SJCRH30 (cell line): Measurements from ENCODE around the gene ZNF483. TPM values are rescaled to one million over a fixed set of nuclear protein-coding genes. Genes with fewer than 3 reads are reported as not detected.
"Not testable (repeated sequence)": the region's sequence is repeated elsewhere in the genome, so short reads cannot be mapped to it uniquely, and the experiment has no call there.

Experiments
- DNase-seq, 2 experiments: peaks; one replicate each; pipeline ENCODE4 v3.0.0-alpha.2; 2015 to 2020
- H3K27ac ChIP-seq: fragments of 250-450 bp; sonication (Bioruptor Pico); 2 replicates; pipeline ENCODE4 v1.5.1; 2020; ENCODE audit warnings: mild to moderate bottlenecking, moderate library complexity
- H3K27me3 ChIP-seq: fragments of 250-450 bp; sonication (Bioruptor Pico); 2 replicates; pipeline ENCODE4 v1.5.1; 2020; ENCODE audit warnings: mild to moderate bottlenecking, moderate library complexity
- H3K36me3 ChIP-seq: fragments of 250-450 bp; sonication (Bioruptor Pico); 2 replicates; pipeline ENCODE4 v1.5.1; 2020; ENCODE audit warnings: mild to moderate bottlenecking, moderate library complexity
- H3K4me1 ChIP-seq: fragments of 250-450 bp; sonication (Bioruptor Pico); 2 replicates; pipeline ENCODE4 v1.5.1; 2020; ENCODE audit warnings: mild to moderate bottlenecking, moderate library complexity
- H3K4me3 ChIP-seq: fragments of 250-450 bp; sonication (Bioruptor Pico); 2 replicates; pipeline ENCODE4 v1.5.1; 2020; ENCODE audit warnings: mild to moderate bottlenecking, moderate library complexity
- H3K9me3 ChIP-seq: fragments of 250-450 bp; sonication (Bioruptor Pico); replicated peaks from 2 replicates; pipeline ENCODE4 v1.5.1; 2020; ENCODE audit warnings: mild to moderate bottlenecking, moderate library complexity
- total RNA-seq: library from RNA; depleted of rRNA; stranded (reverse); fragments of >200 nt; shearing (Covaris generic); gene quantifications from 2 replicates; pipeline ENCODE4 v1.2.3, GENCODE V29; 2014; rRNA removed

Gene ZNF483
- total RNA-seq = 16.9 and 19.1 TPM in 2 replicates

- peak within 1 kb of the TSS; percentile 75 for H3K4me3 ChIP-seq
- no peaks in the 10 kb centered on the region for H3K4me1 ChIP-seq
- no peaks in the 10 kb centered on the region for H3K9me3 ChIP-seq
- H3K27me3 ChIP-seq = no peaks in the 10 kb centered on the region
- H3K27ac ChIP-seq = peak within 1 kb of the TSS; percentile 13; the same call in 1 of the 2 replicates
- H3K36me3 ChIP-seq = peaks cover 17% of the 10 kb centered on the region
- DNase-seq = peak; percentile 89 to 94
Measured at GRCh38 chr9:111525056-111525977, at the start of gene ZNF483. Gene ZNF483, plus strand, starts transcription at chr9:111525179. Its CDS starts 2,217 bp downstream, at chr9:111527396.

GRCh38 chr9:111475195-111475594 is 49.8 kb upstream of the ZNF483 start:
- no peaks in the 10 kb centered on the region for H3K9me3 ChIP-seq
- H3K4me3 ChIP-seq = no peak overlapping the region
- H3K27me3 ChIP-seq = no peaks in the 10 kb centered on the region
- H3K27ac ChIP-seq = no peak overlapping the region; the same call in 1 of the 2 replicates
- peaks cover 8% of the 10 kb centered on the region for H3K36me3 ChIP-seq
- H3K4me1 ChIP-seq = peaks cover 8% of the 10 kb centered on the region
- no peak for DNase-seq

GRCh38 chr9:111477677-111478076 is 47.3 kb upstream of the ZNF483 start:
- H3K4me1 ChIP-seq = peaks cover 11% of the 10 kb centered on the region
- H3K36me3 ChIP-seq = 0 out of 2 replicates have a peak, but pooled peaks cover 3% of the 10 kb centered on the region
- no peak for DNase-seq
- H3K27ac ChIP-seq = no peak overlapping the region
- H3K9me3 ChIP-seq = peaks cover 4% of the 10 kb centered on the region; the same call in 1 of the 2 replicates
- no peak overlapping the region for H3K4me3 ChIP-seq
- no peaks in the 10 kb centered on the region for H3K27me3 ChIP-seq

GRCh38 chr9:111481885-111482636 is 42.9 kb upstream of the ZNF483 start:
- H3K27me3 ChIP-seq = no peaks in the 10 kb centered on the region
- H3K9me3 ChIP-seq = peaks cover 4% of the 10 kb centered on the region; the same call in 1 of the 2 replicates
- H3K4me3 ChIP-seq = peak overlapping the region; percentile 98
- peak; percentile 21 to 57 for DNase-seq
- 0 out of 2 replicates have a peak, but pooled peaks cover 3% of the 10 kb centered on the region for H3K4me1 ChIP-seq
- H3K36me3 ChIP-seq = 0 out of 2 replicates have a peak, but pooled peaks cover 3% of the 10 kb centered on the region
- peak overlapping the region; percentile 91 for H3K27ac ChIP-seq

GRCh38 chr9:111482694-111483438 is 42.1 kb upstream of the ZNF483 start:
- Histone ChIP-seq H3K9me3 (peaks cover 4% of the 10 kb centered on the region; the same call in 1 of the 2 replicates), H3K36me3 (0 out of 2 replicates have a peak, but pooled peaks cover 3% of the 10 kb centered on the region), H3K27me3 (no peaks in the 10 kb centered on the region), H3K4me3 (peak overlapping the region; percentile 98), H3K27ac (peak overlapping the region; percentile 91), H3K4me1 (0 out of 2 replicates have a peak, but pooled peaks cover 3% of the 10 kb centered on the region)
- DNase-seq = peak; percentile 89 to 90

- H3K4me3 ChIP-seq = peak overlapping the region; percentile 98
Measured at GRCh38 chr9:111483439-111483857, 41.5 kb upstream of the ZNF483 start.

GRCh38 chr9:111483858-111484571 is 41.0 kb upstream of the ZNF483 start, which contains the start of gene ECPAS:
Gene ECPAS, minus strand, starts transcription at chr9:111484383. Its CDS starts 11,465 bp downstream, at chr9:111472918.
- H3K36me3 ChIP-seq = 0 out of 2 replicates have a peak, but pooled peaks cover 3% of the 10 kb centered on the region
- H3K4me3 ChIP-seq = peak within 1 kb of the TSS; percentile 98
- H3K27ac ChIP-seq = peak within 1 kb of the TSS; percentile 91
- peak; percentile 88 to 91 for DNase-seq
- H3K4me1 ChIP-seq = 0 out of 2 replicates have a peak, but pooled peaks cover 3% of the 10 kb centered on the region
- no peaks in the 10 kb centered on the region for H3K27me3 ChIP-seq
- H3K9me3 ChIP-seq = peaks cover 4% of the 10 kb centered on the region; the same call in 1 of the 2 replicates

More at GRCh38 chr9:111483439-111483857, 41.5 kb upstream of the ZNF483 start:
- Histone ChIP-seq H3K27ac (no peak overlapping the region), H3K27me3 (no peaks in the 10 kb centered on the region), H3K9me3 (peaks cover 4% of the 10 kb centered on the region; the same call in 1 of the 2 replicates), H3K36me3 (0 out of 2 replicates have a peak, but pooled peaks cover 3% of the 10 kb centered on the region), H3K4me1 (0 out of 2 replicates have a peak, but pooled peaks cover 3% of the 10 kb centered on the region)
- DNase-seq = peak; percentile 64 to 70

GRCh38 chr9:111484572-111484894 is 40.4 kb upstream of the ZNF483 start:
- Histone ChIP-seq H3K27me3 (no peaks in the 10 kb centered on the region), H3K9me3 (peaks cover 4% of the 10 kb centered on the region; the same call in 1 of the 2 replicates), H3K36me3 (0 out of 2 replicates have a peak, but pooled peaks cover 3% of the 10 kb centered on the region), H3K27ac (peak overlapping the region; percentile 73), H3K4me1 (0 out of 2 replicates have a peak, but pooled peaks cover 3% of the 10 kb centered on the region), H3K4me3 (peak overlapping the region; percentile 98)
- no peak for DNase-seq

- H3K4me1 ChIP-seq, H3K27me3 ChIP-seq, H3K27ac ChIP-seq, DNase-seq, H3K4me3 ChIP-seq, H3K9me3 ChIP-seq, H3K36me3 ChIP-seq: not testable (repeated sequence)
Measured at GRCh38 chr9:111497196-111497595, 27.8 kb upstream of the ZNF483 start.

- Histone ChIP-seq H3K9me3 (no peaks in the 10 kb centered on the region), H3K27me3 (no peaks in the 10 kb centered on the region), H3K27ac (no peak overlapping the region), H3K4me3 (no peak overlapping the region), H3K36me3 (no peaks in the 10 kb centered on the region), H3K4me1 (peaks cover 2% of the 10 kb centered on the region; the same call in 1 of the 2 replicates)
- DNase-seq = no peak
Measured at GRCh38 chr9:111501005-111501562, 23.9 kb upstream of the ZNF483 start.

- H3K9me3 ChIP-seq = no peaks in the 10 kb centered on the region
- peak; percentile 58 to 66 for DNase-seq
- no peak overlapping the region for H3K27ac ChIP-seq
- H3K36me3 ChIP-seq = no peaks in the 10 kb centered on the region
- no peaks in the 10 kb centered on the region for H3K27me3 ChIP-seq
- H3K4me3 ChIP-seq = no peak overlapping the region
- peaks cover 2% of the 10 kb centered on the region; the same call in 1 of the 2 replicates for H3K4me1 ChIP-seq
Measured at GRCh38 chr9:111501648-111502047, 23.3 kb upstream of the ZNF483 start.

- Histone ChIP-seq H3K4me1 (peaks cover 2% of the 10 kb centered on the region; the same call in 1 of the 2 replicates), H3K9me3 (no peaks in the 10 kb centered on the region), H3K4me3 (no peak overlapping the region), H3K27me3 (no peaks in the 10 kb centered on the region), H3K36me3 (no peaks in the 10 kb centered on the region), H3K27ac (no peak overlapping the region)
- no peak for DNase-seq
Measured at GRCh38 chr9:111502506-111502905, 22.5 kb upstream of the ZNF483 start.

GRCh38 chr9:111511581-111511980 is 13.4 kb upstream of the ZNF483 start:
- H3K36me3 ChIP-seq, DNase-seq, H3K27ac ChIP-seq, H3K27me3 ChIP-seq, H3K9me3 ChIP-seq, H3K4me1 ChIP-seq, H3K4me3 ChIP-seq: not testable (repeated sequence)
